Measurements from ENCODE around the gene TMEFF1.

- no peak for TF ChIP-seq FOXK2 (IDR thresholded peaks at IDR 0.05)
- no peak for TF ChIP-seq ELF4 (IDR thresholded peaks at IDR 0.05)
- TF ChIP-seq FOXA1 (IDR thresholded peaks at IDR 0.05): no peak
- TF ChIP-seq, protein P1, sequence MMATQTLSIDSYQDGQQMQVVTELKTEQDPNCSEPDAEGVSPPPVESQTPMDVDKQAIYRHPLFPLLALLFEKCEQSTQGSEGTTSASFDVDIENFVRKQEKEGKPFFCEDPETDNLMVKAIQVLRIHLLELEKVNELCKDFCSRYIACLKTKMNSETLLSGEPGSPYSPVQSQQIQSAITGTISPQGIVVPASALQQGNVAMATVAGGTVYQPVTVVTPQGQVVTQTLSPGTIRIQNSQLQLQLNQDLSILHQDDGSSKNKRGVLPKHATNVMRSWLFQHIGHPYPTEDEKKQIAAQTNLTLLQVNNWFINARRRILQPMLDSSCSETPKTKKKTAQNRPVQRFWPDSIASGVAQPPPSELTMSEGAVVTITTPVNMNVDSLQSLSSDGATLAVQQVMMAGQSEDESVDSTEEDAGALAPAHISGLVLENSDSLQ (IDR thresholded peaks at IDR 0.05): no peak
- TF ChIP-seq CTBP1 (IDR thresholded peaks at IDR 0.05; ENCODE audit: borderline replicate concordance): no peak
- TF ChIP-seq ARNT (IDR thresholded peaks at IDR 0.05): no peak
- TF ChIP-seq HDGF (IDR thresholded peaks at IDR 0.05; ENCODE audit: borderline replicate concordance): no peak
- TF ChIP-seq ZNF384 (IDR thresholded peaks at IDR 0.05): no peak
- no peak for TF ChIP-seq FOXM1 (IDR thresholded peaks at IDR 0.05; ENCODE audit: borderline replicate concordance)
- no peak for TF ChIP-seq SP1 (IDR thresholded peaks at IDR 0.05)
- no peak for TF ChIP-seq LEF1 (IDR thresholded peaks at IDR 0.05; ENCODE audit: borderline replicate concordance)
- TF ChIP-seq NFRKB (IDR thresholded peaks at IDR 0.05): no peak
Observed at GRCh38 chr9:100598641-100599145, 125.7 kb downstream of the TMEFF1 start.

Measured in HEK293T (cell line).